SK-N-SH treated with all-trans-retinoic acid at 6 μM for 48 hours (cell line): ENCODE measurements around the gene SCARF2.
"Not testable (repeated sequence)": the region's sequence is repeated elsewhere in the genome, so short reads cannot be mapped to it uniquely, and the experiment has no call there.

Experiments
- ATAC-seq: fragments of 200-7000 bp; cut with Tn5 transposase; 3 replicates; pipeline ENCODE4 v1.9.1; 2020; ENCODE audit warnings: mild to moderate bottlenecking, moderate library complexity
- ARNTL ChIP-seq: fragments of 450-650 bp; formaldehyde crosslinking; IDR thresholded peaks from 2 replicates; pipeline ENCODE4 v1.5.0; 2020; ENCODE audit warnings: low read depth, mild to moderate bottlenecking, moderate library complexity, borderline replicate concordance
- BACH2 ChIP-seq: fragments of 250-450 bp; sonication (Bioruptor Pico); IDR thresholded peaks from 2 replicates; pipeline ENCODE4 v1.9.0; 2021; ENCODE audit warnings: mild to moderate bottlenecking, borderline replicate concordance
- ESRRG ChIP-seq: fragments of 250-450 bp; sonication (Bioruptor Pico); IDR thresholded peaks from 2 replicates; pipeline ENCODE4 v1.6.1; 2021; ENCODE audit warnings: mild to moderate bottlenecking
- GLIS3 ChIP-seq: fragments of 250-450 bp; sonication (Bioruptor Pico); IDR thresholded peaks from 2 replicates; pipeline ENCODE4 v1.5.0; 2020; ENCODE audit warnings: mild to moderate bottlenecking, moderate library complexity
- ISL1 ChIP-seq: fragments of 250-450 bp; sonication (Bioruptor Pico); IDR thresholded peaks from 2 replicates; pipeline ENCODE4 v2.1.2; 2022; ENCODE audit warnings: mild to moderate bottlenecking, moderate library complexity
- OSR1 ChIP-seq: fragments of 250-450 bp; sonication (Bioruptor Pico); IDR thresholded peaks from 2 replicates; pipeline ENCODE4 v1.8.0; 2022; ENCODE audit warnings: moderate library complexity, mild to moderate bottlenecking, inconsistent platforms
- PATZ1 ChIP-seq: fragments of 250-450 bp; sonication (Bioruptor Pico); IDR thresholded peaks from 2 replicates; pipeline ENCODE4 v1.8.0; 2020; ENCODE audit warnings: mild to moderate bottlenecking, moderate library complexity, borderline replicate concordance
- POU6F1 ChIP-seq: fragments of 250-450 bp; sonication (Bioruptor Pico); IDR thresholded peaks from 2 replicates; pipeline ENCODE4 v1.8.0; 2021; ENCODE audit warnings: low read depth, mild to moderate bottlenecking, moderate library complexity, borderline replicate concordance
- PPARA ChIP-seq: fragments of 250-450 bp; sonication (Bioruptor Pico); IDR thresholded peaks from 2 replicates; pipeline ENCODE4 v1.5.0; 2020; ENCODE audit warnings: mild to moderate bottlenecking, borderline replicate concordance
- SNAI2 ChIP-seq: fragments of 250-450 bp; sonication (Bioruptor Pico); IDR thresholded peaks from 2 replicates; pipeline ENCODE4 v1.5.0; 2020; ENCODE audit warnings: mild to moderate bottlenecking, moderate library complexity
- TCF4 ChIP-seq: fragments of 250-450 bp; sonication (Bioruptor Pico); IDR thresholded peaks from 2 replicates; pipeline ENCODE4 v1.8.0; 2021; ENCODE audit warnings: mild to moderate bottlenecking, moderate library complexity, borderline replicate concordance
- TOX ChIP-seq: fragments of 250-450 bp; sonication (Bioruptor Pico); IDR thresholded peaks from 2 replicates; pipeline ENCODE4 v1.8.0; 2021; ENCODE audit warnings: mild to moderate bottlenecking, moderate library complexity, borderline replicate concordance
- ZC3H10 ChIP-seq: fragments of 250-450 bp; sonication (Bioruptor Pico); IDR thresholded peaks from 2 replicates; pipeline ENCODE4 v1.5.1; 2021; ENCODE audit warnings: mild to moderate bottlenecking, moderate library complexity
- ZFP3 ChIP-seq: fragments of 250-450 bp; sonication (Bioruptor Pico); IDR thresholded peaks from 2 replicates; pipeline ENCODE4 v1.5.0; 2020; ENCODE audit warnings: mild to moderate bottlenecking, moderate library complexity
- ZNF565 ChIP-seq: fragments of 450-650 bp; formaldehyde crosslinking; conservative IDR thresholded peaks from 2 replicates; pipeline ENCODE4 v1.5.0; 2020; ENCODE audit warnings: low read depth, mild to moderate bottlenecking, moderate library complexity
- ZNF8 ChIP-seq: fragments of 450-650 bp; formaldehyde crosslinking; IDR thresholded peaks from 2 replicates; pipeline ENCODE4 v1.5.0; 2020; ENCODE audit warnings: mild to moderate bottlenecking, moderate library complexity

The SCARF2 gene

GRCh38 chr22:20484948-20485683 is 47.5 kb upstream of the SCARF2 start:
- no peak for ATAC-seq
- TF ChIP-seq PATZ1 (CRISPR knock-in tag) (no peak), ZFP3 (CRISPR knock-in tag) (no peak)

GRCh38 chr22:20483771-20484170 is 46.1 kb upstream of the SCARF2 start:
- ATAC-seq = no peak
- TF ChIP-seq ZFP3 (CRISPR knock-in tag) (no peak), BACH2 (CRISPR knock-in tag) (no peak), ESRRG (CRISPR knock-in tag) (no peak), ZNF8 (CRISPR knock-in tag) (no peak), POU6F1 (no peak), GLIS3 (no peak), OSR1 (CRISPR knock-in tag) (no peak), ZNF565 (CRISPR knock-in tag) (no peak), SNAI2 (CRISPR knock-in tag) (no peak)

- ATAC-seq = not testable (repeated sequence)
These were observed 45.5 kb upstream of the SCARF2 start for GRCh38 chr22:20483143-20483506.

- TF ChIP-seq ZNF8 (CRISPR knock-in tag) = peak; percentile 92
- no peak for TF ChIP-seq PPARA (CRISPR knock-in tag)
- no peak for ATAC-seq
These were observed 42.1 kb upstream of the SCARF2 start for GRCh38 chr22:20479612-20480196.

GRCh38 chr22:20478059-20478458 is 40.4 kb upstream of the SCARF2 start:
- ATAC-seq = not testable (repeated sequence)

- not testable (repeated sequence) for ATAC-seq
These were observed 37.9 kb upstream of the SCARF2 start for GRCh38 chr22:20475569-20475968.

- no peak for ATAC-seq
- no peak for TF ChIP-seq ARNTL (CRISPR knock-in tag)
- no peak for TF ChIP-seq TOX (CRISPR knock-in tag)
- TF ChIP-seq TCF4 = no peak
These were observed 37.5 kb upstream of the SCARF2 start for GRCh38 chr22:20475115-20475436.

- ATAC-seq = no peak
- TF ChIP-seq TCF4 (no peak), ZC3H10 (CRISPR knock-in tag) (no peak), BACH2 (CRISPR knock-in tag) (no peak), ISL1 (no peak), SNAI2 (CRISPR knock-in tag) (no peak), ESRRG (CRISPR knock-in tag) (no peak), POU6F1 (no peak), GLIS3 (no peak), OSR1 (CRISPR knock-in tag) (no peak), PATZ1 (CRISPR knock-in tag) (no peak)
These were observed 35.2 kb upstream of the SCARF2 start for GRCh38 chr22:20472629-20473442.
